ENCODE measurements around the gene DNHD1. TPM values are rescaled to one million over a fixed set of nuclear protein-coding genes. Genes with fewer than 3 reads are reported as not detected.

DNHD1 gene
- total RNA-seq, 4 donors from 2014 or later, result 5.9 to 13.6 (median 8.4) TPM

DNA sequence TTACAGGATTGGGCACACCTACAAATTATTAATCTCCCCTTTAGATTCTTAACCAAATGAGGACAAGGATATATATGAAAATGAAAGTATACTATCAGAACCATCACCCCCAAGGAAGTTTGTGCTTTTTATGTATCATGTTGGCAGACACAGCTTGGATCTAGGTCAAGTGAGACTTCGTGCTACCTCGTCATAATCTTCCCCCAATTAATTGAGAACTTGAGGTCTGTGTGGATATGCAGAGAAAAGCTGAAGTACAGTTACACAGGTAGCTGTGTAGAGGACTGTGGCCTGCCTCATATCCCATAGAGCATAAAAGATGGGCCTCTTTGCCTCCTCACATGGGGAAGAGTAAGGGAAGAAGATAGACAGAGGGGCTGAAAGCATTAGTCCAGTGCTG lies 45.6 kb downstream of the DNHD1 start:
- TF ChIP-seq POLR2A (IDR thresholded peaks at IDR 0.05), result no peak
- TF ChIP-seq, protein P1, sequence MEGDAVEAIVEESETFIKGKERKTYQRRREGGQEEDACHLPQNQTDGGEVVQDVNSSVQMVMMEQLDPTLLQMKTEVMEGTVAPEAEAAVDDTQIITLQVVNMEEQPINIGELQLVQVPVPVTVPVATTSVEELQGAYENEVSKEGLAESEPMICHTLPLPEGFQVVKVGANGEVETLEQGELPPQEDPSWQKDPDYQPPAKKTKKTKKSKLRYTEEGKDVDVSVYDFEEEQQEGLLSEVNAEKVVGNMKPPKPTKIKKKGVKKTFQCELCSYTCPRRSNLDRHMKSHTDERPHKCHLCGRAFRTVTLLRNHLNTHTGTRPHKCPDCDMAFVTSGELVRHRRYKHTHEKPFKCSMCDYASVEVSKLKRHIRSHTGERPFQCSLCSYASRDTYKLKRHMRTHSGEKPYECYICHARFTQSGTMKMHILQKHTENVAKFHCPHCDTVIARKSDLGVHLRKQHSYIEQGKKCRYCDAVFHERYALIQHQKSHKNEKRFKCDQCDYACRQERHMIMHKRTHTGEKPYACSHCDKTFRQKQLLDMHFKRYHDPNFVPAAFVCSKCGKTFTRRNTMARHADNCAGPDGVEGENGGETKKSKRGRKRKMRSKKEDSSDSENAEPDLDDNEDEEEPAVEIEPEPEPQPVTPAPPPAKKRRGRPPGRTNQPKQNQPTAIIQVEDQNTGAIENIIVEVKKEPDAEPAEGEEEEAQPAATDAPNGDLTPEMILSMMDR (IDR thresholded peaks at IDR 0.05), result no peak
- intact Hi-C loops (cut with DNase I; ENCODE audit: low total_unique reads), result no loop called here

DNA sequence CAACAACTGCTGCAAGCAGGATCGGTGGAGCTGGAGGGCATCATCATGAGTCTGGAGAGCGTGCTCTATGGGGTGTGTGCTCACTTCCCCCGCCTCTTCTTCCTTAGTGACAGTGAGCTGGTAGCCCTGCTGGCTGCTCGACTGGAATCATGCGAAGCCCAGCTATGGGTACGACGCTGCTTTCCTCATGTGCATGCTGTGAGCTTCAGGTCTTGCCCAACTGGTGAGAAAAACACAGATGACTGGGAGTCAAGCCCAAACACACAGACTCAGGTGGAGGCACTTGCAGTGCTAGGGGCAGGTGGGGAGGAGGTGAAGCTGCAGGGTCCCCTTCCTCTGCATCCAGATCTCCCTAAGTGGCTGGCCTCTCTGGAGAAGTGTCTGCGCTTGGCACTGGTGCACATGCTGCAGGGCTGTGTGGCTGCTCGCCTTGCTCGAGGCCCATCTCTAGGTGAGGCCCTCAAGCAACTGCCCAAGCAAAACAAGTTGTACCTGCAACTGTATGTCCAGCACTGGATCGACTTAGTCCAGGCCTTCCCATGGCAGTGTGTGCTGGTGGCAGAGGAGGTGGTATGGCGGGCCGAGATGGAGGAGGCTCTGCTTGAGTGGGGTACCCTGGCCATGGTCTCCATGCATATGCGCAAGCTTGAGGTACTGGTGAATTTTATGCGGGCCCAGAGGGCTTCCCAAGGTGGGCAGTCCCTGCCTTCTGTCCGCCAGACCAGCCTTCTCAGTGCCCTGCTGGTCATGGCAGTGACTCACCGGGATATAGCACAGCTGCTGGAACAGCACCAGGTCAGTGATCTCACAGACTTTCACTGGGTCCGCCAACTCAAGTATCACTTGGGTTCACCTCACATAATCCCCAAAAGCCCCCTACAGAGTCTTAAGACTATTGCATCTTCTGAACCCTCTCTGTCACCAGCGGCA lies 48.1 kb downstream of the DNHD1 start:
- intact Hi-C loops (cut with DNase I; ENCODE audit: low total_unique reads), result no loop called here
- WGBS, 2 donors, result 95% methylated on average over 15 to 19 of the region's 19 CpGs
- no peak for TF ChIP-seq POLR2A (IDR thresholded peaks at IDR 0.05)
- TF ChIP-seq, protein P1 (IDR thresholded peaks at IDR 0.05), result no peak
- H3K4me3 ChIP-seq (ENCODE audit: low read depth, poor library complexity, severe bottlenecking), result no peak overlapping the region
- no peak for DNase-seq (ENCODE audit: low spot score in 2 of 2)

More for the DNA sequence above, 45.6 kb downstream of the DNHD1 start:
- 40 to 53% methylated on average over 2 of the region's 2 CpGs for WGBS, 2 donors
- no peak overlapping the region for H3K4me3 ChIP-seq (ENCODE audit: low read depth, poor library complexity, severe bottlenecking)
- DNase-seq (ENCODE audit: low spot score in 2 of 2), result no peak

DNA sequence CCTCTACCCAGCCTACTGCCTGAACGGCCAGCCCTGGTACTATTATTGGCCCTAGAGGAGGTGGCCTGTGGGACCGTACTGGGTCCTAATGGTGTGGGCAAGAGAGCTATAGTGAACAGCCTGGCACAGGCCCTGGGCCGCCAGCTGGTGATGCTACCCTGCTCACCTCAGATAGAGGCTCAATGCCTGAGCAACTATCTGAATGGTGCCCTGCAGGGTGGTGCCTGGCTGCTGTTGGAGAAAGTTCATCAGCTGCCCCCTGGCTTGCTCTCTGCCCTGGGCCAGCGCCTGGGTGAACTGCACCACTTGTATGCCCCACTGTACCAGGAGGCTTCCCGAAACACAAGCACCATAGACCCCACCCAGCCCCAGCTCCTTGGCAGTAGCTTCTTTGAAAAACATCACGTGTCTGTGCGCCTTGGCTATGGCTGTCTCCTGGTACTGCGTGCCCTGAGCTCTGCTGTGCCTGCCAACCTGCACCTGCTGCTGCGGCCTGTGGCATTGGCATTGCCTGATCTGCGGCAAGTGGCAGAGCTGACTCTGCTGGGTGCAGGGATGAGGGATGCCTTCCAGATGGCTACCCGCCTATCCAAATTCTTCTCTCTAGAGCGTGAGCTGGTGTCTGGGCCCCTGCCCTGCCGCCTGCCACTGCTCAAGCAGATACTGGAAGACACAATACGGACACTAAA lies 49.0 kb downstream of the DNHD1 start:
- TF ChIP-seq POLR2A (IDR thresholded peaks at IDR 0.05), result no peak
- TF ChIP-seq, protein P1 (IDR thresholded peaks at IDR 0.05), result no peak
- peak in 1 of 2 donors; percentile 68 for DNase-seq (ENCODE audit: low spot score in 2 of 2)
- intact Hi-C loops (cut with DNase I; ENCODE audit: low total_unique reads), result no loop called here
- 92% methylated on average over 6 to 14 of the region's 14 CpGs for WGBS, 2 donors
- no peak overlapping the region for H3K4me3 ChIP-seq (ENCODE audit: low read depth, poor library complexity, severe bottlenecking)

DNA sequence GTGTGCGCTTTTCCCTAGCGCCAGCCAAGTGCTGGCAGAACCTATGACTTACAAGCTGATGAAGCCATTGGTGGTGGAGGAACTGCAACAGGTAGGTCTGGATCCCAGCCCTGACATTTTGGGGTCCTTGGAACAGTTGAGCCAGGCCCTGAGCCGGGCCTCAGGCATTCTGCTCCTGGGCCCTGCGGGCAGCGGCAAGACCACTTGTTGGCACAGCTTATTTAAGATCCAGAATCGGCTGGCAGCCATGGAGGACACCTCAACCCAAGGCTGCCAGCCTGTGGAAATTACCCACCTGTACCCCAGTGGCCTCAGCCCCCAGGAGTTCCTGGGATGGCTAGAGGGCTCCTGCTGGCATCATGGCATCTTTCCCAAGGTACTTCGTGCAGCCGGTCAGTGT lies 49.7 kb downstream of the DNHD1 start:
- no peak for TF ChIP-seq POLR2A (IDR thresholded peaks at IDR 0.05)
- TF ChIP-seq, protein P1 (IDR thresholded peaks at IDR 0.05), result no peak
- no peak for DNase-seq (ENCODE audit: low spot score in 2 of 2)
- intact Hi-C loops (cut with DNase I; ENCODE audit: low total_unique reads), result no loop called here
- H3K4me3 ChIP-seq (ENCODE audit: low read depth, poor library complexity, severe bottlenecking), result no peak overlapping the region
- 94 to 95% methylated on average over 6 to 8 of the region's 8 CpGs for WGBS, 2 donors

DNA sequence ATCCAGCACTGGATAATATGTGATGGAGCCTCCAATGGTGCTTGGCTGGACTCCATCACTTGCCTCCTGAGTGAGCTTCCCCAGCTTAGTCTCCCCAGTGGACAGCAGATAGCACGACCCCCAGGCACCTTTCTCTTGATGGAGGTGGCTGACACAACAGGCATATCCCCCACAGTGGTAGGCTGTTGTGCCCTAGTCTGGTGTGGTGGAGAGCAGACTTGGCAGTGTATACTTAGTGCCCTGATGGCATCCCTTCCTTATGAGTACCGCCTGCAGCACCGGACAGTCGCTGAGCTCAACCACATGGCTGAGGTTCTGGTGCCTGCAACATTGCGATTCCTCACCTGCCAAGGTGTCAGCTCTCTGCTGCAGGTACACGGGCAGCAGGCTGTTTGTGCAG lies 50.1 kb downstream of the DNHD1 start:
- 95 to 96% methylated on average over 3 to 6 of the region's 6 CpGs for WGBS, 2 donors
- peak in 1 of 2 donors; percentile 56 for DNase-seq (ENCODE audit: low spot score in 2 of 2)
- no peak for TF ChIP-seq POLR2A (IDR thresholded peaks at IDR 0.05)
- TF ChIP-seq, protein P1 (IDR thresholded peaks at IDR 0.05), result no peak
- H3K4me3 ChIP-seq (ENCODE audit: low read depth, poor library complexity, severe bottlenecking), result no peak overlapping the region
- intact Hi-C loops (cut with DNase I; ENCODE audit: low total_unique reads), result no loop called here
